Glomerular visceral epithelial cell (primary cell): ENCODE measurements around the gene ZNRD2.
A peak's percentile ranks its signal among the peaks of the same experiment; 100 is the strongest.

ENCODE experiments used
- DNase-seq: peaks from one replicate; pipeline ENCODE4 v3.0.0-alpha.2; 2016; ENCODE audit errors: extremely low spot score

Gene ZNRD2

DNA sequence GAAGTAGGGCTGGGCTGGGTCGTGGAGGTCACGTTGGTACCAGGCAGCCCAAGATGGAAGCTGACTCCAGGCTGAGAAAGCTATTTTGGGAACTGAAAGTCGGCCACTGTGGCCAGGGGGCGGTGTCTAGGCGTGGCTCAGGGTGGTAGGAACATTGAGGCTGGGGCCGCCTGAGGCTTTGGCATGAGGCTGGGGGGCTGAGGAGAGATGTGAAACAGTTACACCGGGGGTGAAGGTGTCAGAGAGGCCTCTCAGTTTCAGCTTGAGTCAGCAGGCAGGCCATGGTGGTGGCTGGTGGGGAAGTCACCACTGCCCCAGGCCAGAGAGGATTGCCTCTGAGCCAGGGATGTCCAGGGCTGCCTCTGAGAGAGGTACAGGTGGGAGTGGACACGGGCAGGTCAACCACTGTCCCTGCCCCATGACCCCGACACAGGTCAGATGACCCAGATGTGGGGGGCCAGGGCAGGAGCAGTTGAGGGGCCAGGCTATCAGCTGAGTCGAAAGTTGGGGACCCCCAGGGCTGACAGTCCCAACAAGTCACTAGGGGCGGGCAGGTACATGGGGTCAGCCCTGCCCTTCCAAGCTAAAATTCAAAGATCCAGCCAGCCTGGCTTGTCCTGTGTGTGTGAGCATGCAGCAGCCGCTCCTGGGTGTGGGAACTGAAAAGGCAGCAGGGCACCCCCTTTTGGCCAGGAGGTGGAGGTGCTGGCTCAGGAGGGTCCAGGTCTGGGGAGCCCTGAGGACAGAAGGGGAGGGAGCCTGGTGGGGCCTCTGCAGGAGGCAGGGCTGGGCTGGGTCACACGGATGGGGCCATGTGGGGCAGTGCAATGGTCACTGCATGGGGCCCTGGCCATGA lies 18.1 kb downstream of the ZNRD2 start:
- peak; percentile 50 for DNase-seq

DNA sequence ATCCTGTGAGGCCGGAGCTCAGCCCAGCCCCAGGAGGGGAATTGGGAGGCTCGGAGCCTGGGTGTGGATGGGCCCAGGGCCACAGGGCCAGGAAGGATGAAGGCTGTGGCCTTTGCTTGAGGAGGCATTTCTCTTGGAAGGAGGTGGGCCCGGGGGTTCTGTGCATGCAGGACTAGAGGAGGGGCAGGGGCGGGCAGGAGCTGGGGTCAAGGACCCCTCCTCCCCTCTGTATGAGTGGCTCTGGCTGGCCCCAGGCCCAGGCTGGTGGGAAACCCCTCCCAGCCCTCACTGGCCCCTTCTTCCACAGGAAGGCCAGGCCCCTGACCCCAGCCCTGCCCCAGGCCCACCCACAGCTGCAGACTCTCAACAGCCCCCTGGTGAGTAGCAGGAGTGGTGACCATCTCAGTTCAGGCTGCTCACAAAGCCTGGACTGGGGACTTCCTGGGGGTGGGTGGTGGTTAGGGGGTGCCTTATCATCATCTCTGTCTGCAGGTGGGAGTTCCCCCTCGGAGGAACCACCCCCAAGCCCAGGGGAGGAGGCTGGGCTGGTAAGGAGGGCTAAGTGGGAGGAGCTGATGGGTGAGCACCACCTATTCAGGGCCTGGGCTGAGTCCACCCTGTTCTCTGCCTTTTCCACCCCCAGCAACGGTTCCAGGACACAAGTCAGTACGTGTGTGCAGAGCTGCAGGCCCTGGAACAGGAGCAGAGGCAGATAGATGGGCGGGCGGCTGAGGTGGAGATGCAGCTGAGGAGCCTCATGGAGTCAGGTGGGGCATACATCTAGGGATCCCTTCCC lies 19.4 kb downstream of the ZNRD2 start:
- no peak for DNase-seq

DNA sequence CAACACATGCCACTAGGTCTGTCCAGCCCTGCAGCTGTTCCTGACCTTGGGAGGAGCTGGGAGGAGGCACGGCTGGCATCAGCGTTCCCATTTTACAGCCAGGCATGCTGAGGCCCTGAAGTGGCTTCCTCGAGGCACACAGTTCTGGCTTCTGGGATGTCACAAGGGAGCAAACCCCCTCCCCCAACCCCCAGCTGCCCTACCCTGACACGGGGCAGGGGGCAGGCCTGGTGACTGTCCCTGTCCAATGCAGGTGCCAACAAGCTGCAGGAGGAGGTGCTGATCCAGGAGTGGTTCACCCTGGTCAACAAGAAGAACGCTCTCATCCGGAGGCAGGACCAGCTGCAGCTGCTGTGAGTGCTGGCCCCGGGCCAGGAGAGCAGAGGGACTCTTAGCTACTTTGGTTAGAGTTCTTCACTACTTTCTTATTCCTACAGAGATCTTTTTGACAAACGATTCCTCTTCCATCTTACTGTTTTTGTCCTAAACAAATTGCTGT lies 20.0 kb downstream of the ZNRD2 start:
- no peak for DNase-seq

DNA sequence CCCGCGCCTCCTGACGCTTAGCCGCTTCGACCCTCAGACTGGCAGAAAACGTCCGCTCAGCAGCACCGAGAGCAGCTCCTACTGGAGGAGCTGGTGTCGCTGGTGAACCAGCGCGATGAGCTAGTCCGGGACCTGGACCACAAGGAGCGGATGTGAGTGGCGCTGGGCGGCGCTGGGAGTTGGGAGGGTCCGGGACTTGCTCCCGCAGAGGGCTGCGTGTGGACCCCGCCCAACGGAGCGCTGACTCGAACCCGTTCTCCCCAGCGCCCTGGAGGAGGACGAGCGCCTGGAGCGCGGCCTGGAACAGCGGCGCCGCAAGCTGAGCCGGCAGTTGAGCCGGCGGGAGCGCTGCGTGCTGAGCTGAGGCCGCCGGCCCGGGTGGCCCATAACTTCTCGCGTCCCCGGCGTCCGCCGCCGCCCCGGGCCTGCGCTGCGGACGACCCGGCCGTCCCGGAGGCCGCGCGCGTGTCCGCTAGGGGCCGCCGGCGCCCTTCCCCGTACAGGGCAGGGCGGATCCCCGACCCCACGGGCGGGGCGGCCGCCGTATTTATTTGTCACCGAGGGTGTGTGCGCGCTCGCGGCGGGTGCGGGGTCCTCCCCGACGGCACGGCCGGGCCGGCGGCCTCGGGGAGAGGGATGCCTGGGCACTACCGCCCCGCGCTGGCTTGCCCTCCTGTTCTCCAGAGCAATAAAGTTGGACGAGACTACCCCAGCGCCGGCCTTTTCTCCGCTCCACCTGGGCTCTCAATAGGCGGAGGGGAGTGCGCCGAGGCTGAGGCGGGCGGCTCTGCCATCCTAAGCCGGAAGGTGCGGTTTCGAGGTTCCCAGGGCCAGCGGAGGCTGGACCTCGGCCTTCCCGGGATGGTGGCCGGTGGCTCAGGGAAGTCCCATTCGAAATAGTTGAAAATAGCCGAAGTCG lies 21.9 kb downstream of the ZNRD2 start:
- no peak for DNase-seq

GRCh38 chr11:65592858-65593517 lies 22.7 kb downstream of the ZNRD2 start:
- no peak for DNase-seq

GRCh38 chr11:65593518-65594414 lies 23.5 kb downstream of the ZNRD2 start:
- DNase-seq, result no peak

GRCh38 chr11:65595131-65595530 lies 24.9 kb downstream of the ZNRD2 start:
- DNase-seq, result no peak

GRCh38 chr11:65595543-65596281 lies 25.4 kb downstream of the ZNRD2 start, which contains the start of gene KCNK7:
TSS of gene KCNK7 (minus strand) at chr11:65595800. CDS start at chr11:65595772, 28 bp downstream.
- DNase-seq, result no peak

- DNase-seq, result no peak
Measured at GRCh38 chr11:65596520-65596919, 26.2 kb downstream of the ZNRD2 start.

GRCh38 chr11:65598258-65598699 lies 28.0 kb downstream of the ZNRD2 start:
- no peak for DNase-seq

DNA sequence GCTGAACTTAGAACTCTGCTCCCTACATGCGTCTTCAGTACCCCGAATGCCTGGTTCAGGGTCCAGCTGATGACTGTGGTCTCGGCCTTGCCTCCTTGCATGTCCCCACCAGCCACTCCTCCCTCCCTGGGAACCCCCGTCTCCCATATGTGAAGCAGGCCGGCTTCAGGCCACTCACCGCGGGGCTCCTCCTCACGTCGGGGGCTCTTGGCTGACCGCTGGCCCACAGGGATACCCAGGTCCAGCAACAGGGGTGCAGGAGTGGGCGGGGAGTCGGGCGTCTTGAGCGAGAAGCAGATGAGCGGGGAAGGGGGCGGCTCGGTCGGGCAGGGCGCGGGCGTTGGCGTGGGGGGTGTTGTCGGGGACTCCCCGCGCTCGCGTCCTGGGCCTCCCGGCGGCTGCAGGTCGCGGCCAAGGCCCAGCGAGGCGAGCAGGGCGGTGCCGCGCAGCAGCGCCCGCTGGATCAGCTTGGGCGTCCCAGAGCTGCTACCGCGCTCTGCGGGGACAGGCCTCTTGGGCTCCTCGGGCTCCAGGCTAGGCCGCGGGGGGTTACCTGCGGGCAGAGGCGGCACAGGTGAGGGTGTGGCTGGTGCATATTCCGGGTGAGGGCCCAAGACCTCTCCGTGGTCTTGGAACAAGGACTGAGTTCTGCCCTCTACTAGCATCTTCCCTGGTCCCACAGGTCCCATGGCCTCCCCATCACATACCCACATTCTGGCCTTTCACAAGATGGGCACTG lies 29.1 kb downstream of the ZNRD2 start:
- no peak for DNase-seq

GRCh38 chr11:65599955-65600246 lies 29.6 kb downstream of the ZNRD2 start:
- no peak for DNase-seq

GRCh38 chr11:65604258-65604657 lies 34.0 kb downstream of the ZNRD2 start:
- DNase-seq, result no peak

- DNase-seq, result no peak
Measured at GRCh38 chr11:65606876-65607613, 36.8 kb downstream of the ZNRD2 start.

GRCh38 chr11:65607614-65608426 lies 37.5 kb downstream of the ZNRD2 start:
- DNase-seq, result no peak

DNA sequence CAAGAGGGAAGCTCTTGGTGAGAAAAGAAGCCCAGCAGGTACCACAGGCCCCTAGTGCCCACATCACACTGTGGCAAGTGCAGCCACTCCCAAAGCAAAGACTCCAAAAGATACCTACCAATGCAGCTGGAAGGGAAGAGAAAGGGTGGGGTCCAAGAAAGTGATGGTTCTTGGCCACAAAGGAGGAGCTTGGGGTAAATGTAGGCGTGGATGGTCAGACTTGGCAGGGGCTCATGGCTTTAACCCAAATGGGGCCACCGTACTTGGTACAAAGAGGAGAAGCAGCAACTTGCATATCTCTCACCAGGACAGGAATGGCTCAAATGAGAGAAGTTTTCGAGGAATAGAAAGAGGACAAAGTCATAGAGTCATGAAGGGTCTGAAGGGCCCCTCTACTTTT lies 39.0 kb downstream of the ZNRD2 start:
- DNase-seq, result no peak

DNA sequence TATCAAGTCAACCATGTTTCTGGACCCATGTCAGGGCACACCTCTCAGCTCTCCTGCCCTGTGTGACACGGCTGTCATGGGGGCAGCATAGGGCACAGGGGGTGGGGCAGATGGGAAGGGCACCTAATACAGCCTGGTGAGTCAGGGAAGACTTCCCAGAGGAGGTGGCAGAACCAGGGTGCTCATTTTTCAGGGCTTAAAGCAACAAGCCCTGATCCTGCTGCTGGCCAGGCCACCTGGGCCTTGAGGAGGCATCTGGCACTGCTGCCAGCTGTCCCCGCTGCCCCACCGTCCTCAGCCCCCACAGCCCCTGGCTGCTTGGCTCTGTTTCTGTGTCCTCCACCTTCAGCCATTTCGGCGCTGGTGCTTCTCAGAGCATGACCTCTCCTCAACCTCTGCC lies 39.4 kb downstream of the ZNRD2 start:
- DNase-seq, result no peak
